HepG2 (cell line): ENCODE data around the gene ANKZF1. TPM values are rescaled to one million over a fixed set of nuclear protein-coding genes. Genes with fewer than 3 reads are reported as not detected.

Source experiments
- CHD4 ChIP-seq: fragments of 200-600 bp; sonication (generic); IDR thresholded peaks from 2 replicates; pipeline ENCODE4 v1.7.0; 2017; ENCODE audit warnings: mild to moderate bottlenecking, low read length, borderline replicate concordance
- DMAP1 ChIP-seq: IDR thresholded peaks from 2 replicates; pipeline ENCODE4 v1.6.1; 2016
- HES4 ChIP-seq: sonication (generic); formaldehyde crosslinking; IDR thresholded peaks from 2 replicates; pipeline ENCODE4 v1.9.0; 2021; ENCODE audit warnings: mild to moderate bottlenecking, missing genetic modification reagents, borderline replicate concordance
- KLF16 ChIP-seq, 2 experiments: sonication (generic) in 1 of 2; formaldehyde crosslinking in 1 of 2; IDR thresholded peaks; 2 replicates each; pipeline versions ENCODE4 v1.6.1 to v1.8.0; 2016 to 2023; ENCODE audit warnings: missing genetic modification reagents in 2 of 2, missing compliant biosample characterization in 1 of 2
- MTA3 ChIP-seq: sonication (generic); formaldehyde crosslinking; IDR thresholded peaks from 2 replicates; pipeline ENCODE4 v1.4.0; 2020; ENCODE audit warnings: missing genetic modification reagents
- NKX3-1 ChIP-seq: sonication (generic); formaldehyde crosslinking; IDR thresholded peaks from 2 replicates; pipeline ENCODE4 v1.5.0; 2020; ENCODE audit warnings: missing genetic modification reagents
- PCBP1 ChIP-seq: fragments of 200-400 bp; formaldehyde crosslinking; IDR thresholded peaks from 2 replicates; pipeline ENCODE4 v1.6.1; 2017; ENCODE audit warnings: mild to moderate bottlenecking, low read depth, low read length, borderline replicate concordance
- REXO4 ChIP-seq: sonication (generic); formaldehyde crosslinking; IDR thresholded peaks from 2 replicates; pipeline ENCODE4 v1.8.0; 2022; ENCODE audit warnings: missing genetic modification reagents, mild to moderate bottlenecking, borderline replicate concordance
- SMAD3 ChIP-seq: sonication (generic); formaldehyde crosslinking; IDR thresholded peaks from 2 replicates; pipeline ENCODE4 v1.4.0; 2020; ENCODE audit warnings: missing genetic modification reagents
- YEATS4 ChIP-seq: sonication (generic); formaldehyde crosslinking; IDR thresholded peaks from 2 replicates; pipeline ENCODE4 v1.4.0; 2020; ENCODE audit warnings: missing genetic modification reagents, borderline replicate concordance
- ZFP1 ChIP-seq: IDR thresholded peaks from 2 replicates; pipeline ENCODE4 v1.6.1; 2016
- ZNF121 ChIP-seq: sonication (generic); formaldehyde crosslinking; IDR thresholded peaks from 2 replicates; pipeline ENCODE4 v1.5.0; 2020; ENCODE audit warnings: mild to moderate bottlenecking, missing genetic modification reagents
- ZNF224 ChIP-seq: sonication (generic); formaldehyde crosslinking; IDR thresholded peaks from 2 replicates; pipeline ENCODE4 v1.5.0; 2020; ENCODE audit warnings: mild to moderate bottlenecking, missing genetic modification reagents
- ZNF274 ChIP-seq: sonication (generic); formaldehyde crosslinking; IDR thresholded peaks from 2 replicates; pipeline ENCODE4 v1.5.1; 2020; ENCODE audit warnings: mild to moderate bottlenecking, missing genetic modification reagents
- ZNF331 ChIP-seq: sonication (generic); formaldehyde crosslinking; IDR thresholded peaks from 2 replicates; pipeline ENCODE4 v1.4.0; 2020; ENCODE audit warnings: missing genetic modification reagents
- ZNF550 ChIP-seq: sonication (generic); formaldehyde crosslinking; IDR thresholded peaks from 2 replicates; pipeline ENCODE4 v1.4.0; 2020; ENCODE audit warnings: mild to moderate bottlenecking, missing genetic modification reagents, borderline replicate concordance
- ZNF737 ChIP-seq: sonication (generic); formaldehyde crosslinking; IDR thresholded peaks from 2 replicates; pipeline ENCODE4 v1.5.0; 2020; ENCODE audit warnings: missing genetic modification reagents, mild to moderate bottlenecking, borderline replicate concordance
- ZNF773 ChIP-seq: sonication (generic); formaldehyde crosslinking; IDR thresholded peaks from 2 replicates; pipeline ENCODE4 v1.4.0; 2020; ENCODE audit warnings: missing genetic modification reagents, borderline replicate concordance
- polyA plus RNA-seq, 8 experiments: library from polyadenylated mRNA; depleted of rRNA in 3 of 8; stranded (reverse) in 7 of 8; unstranded in 1 of 8; fragments of >200 nt; fragmentation: Illumina TruSeq in 4 of 8; extraction: Trizol in 4 of 8; gene quantifications; 2 replicates each; pipeline versions ENCODE4 v1.2.1 to v1.2.3, GENCODE V29; 2011 to 2016; ENCODE audit warnings: low read depth in 4 of 8, missing spikeins in 1 of 8, mixed read lengths in 1 of 8; ENCODE audit not compliant: insufficient read depth in 1 of 8
- total RNA-seq, 5 experiments: library from RNA; depleted of rRNA; stranded (reverse); fragments of >200 nt; fragmentation: Illumina TruSeq; extraction: Trizol; gene quantifications; 2 replicates each; pipeline ENCODE4 v1.2.3, GENCODE V29; 2016; ENCODE audit warnings: low read depth in 1 of 5
- TF ChIP-seq, protein P1 (sequence below): sonication (generic); formaldehyde crosslinking; IDR thresholded peaks from 2 replicates; pipeline ENCODE4 v1.5.1; 2020; ENCODE audit warnings: mild to moderate bottlenecking, missing genetic modification reagents, moderate library complexity
- TF ChIP-seq, protein P2 (sequence below): sonication (generic); formaldehyde crosslinking; IDR thresholded peaks from 2 replicates; pipeline ENCODE4 v1.5.1; 2020; ENCODE audit warnings: missing genetic modification reagents, mild to moderate bottlenecking, borderline replicate concordance
- TF ChIP-seq, protein P3 (sequence below): IDR thresholded peaks from 2 replicates; pipeline ENCODE4 v1.6.1; 2016; ENCODE audit warnings: low read depth, control low read depth
- TF ChIP-seq, protein P4 (sequence below): IDR thresholded peaks from 2 replicates; pipeline ENCODE4 v1.6.1; 2016; ENCODE audit warnings: mild to moderate bottlenecking, missing biosample characterization, missing genetic modification reagents

The ANKZF1 gene
- total and polyA plus RNA-seq, 2 of the 13 experiments (the other 11 are each of a cell fraction or from before 2014, with no cell fraction given), result 25.3 to 128 TPM

DNA sequence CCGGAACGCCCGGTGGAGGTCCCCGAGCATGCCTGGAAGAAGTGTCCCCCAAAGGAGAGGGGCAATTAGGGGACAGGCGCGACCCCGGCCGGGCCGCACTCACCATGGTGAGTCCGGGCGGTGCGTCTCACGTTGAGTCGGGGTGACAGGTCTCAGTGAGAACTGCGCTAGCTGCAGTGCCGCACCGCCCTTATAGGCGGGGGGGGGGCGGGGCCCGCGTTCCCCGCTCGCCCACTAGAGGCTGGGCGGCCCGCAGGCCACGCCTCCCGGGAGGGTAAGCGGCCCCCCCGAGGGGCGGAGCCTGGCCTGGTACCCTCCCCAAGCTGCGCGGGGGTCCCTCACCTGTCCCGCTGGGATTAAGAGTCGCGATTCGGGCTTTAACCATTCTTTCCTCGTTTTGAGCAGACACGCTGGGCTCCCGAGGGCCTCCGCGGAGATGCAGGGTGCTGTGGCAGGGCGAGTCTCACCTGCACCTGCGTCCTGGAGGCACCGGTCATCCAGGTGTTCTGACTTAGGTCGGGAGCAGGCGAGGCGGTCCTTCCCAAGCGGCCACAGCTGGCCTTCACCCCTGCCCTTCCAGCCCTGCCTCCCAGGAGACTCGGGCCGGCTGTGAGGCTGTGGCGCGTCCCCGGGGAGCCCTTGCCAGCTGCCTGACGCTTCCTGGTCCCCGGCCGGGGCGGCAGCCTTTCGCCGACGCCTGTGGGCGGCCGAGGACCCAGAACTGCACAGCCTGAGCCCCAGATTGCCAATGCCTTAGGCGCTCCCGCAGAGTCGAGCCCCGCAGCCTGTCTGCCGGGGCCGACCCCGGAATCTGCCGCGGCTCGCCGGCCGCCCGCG is 24.4 kb downstream of the ANKZF1 start, which contains the start of gene TUBA4A (continued):
- TF ChIP-seq, protein P1, sequence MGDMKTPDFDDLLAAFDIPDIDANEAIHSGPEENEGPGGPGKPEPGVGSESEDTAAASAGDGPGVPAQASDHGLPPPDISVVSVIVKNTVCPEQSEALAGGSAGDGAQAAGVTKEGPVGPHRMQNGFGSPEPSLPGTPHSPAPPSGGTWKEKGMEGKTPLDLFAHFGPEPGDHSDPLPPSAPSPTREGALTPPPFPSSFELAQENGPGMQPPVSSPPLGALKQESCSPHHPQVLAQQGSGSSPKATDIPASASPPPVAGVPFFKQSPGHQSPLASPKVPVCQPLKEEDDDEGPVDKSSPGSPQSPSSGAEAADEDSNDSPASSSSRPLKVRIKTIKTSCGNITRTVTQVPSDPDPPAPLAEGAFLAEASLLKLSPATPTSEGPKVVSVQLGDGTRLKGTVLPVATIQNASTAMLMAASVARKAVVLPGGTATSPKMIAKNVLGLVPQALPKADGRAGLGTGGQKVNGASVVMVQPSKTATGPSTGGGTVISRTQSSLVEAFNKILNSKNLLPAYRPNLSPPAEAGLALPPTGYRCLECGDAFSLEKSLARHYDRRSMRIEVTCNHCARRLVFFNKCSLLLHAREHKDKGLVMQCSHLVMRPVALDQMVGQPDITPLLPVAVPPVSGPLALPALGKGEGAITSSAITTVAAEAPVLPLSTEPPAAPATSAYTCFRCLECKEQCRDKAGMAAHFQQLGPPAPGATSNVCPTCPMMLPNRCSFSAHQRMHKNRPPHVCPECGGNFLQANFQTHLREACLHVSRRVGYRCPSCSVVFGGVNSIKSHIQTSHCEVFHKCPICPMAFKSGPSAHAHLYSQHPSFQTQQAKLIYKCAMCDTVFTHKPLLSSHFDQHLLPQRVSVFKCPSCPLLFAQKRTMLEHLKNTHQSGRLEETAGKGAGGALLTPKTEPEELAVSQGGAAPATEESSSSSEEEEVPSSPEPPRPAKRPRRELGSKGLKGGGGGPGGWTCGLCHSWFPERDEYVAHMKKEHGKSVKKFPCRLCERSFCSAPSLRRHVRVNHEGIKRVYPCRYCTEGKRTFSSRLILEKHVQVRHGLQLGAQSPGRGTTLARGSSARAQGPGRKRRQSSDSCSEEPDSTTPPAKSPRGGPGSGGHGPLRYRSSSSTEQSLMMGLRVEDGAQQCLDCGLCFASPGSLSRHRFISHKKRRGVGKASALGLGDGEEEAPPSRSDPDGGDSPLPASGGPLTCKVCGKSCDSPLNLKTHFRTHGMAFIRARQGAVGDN (CRISPR knock-in tag), result peak; percentile 77
- TF ChIP-seq REXO4 (no peak), ZNF331 (CRISPR knock-in tag) (peak; percentile 51; the same call in 1 of the 2 replicates), HES4 (CRISPR knock-in tag) (peak; percentile 31; the same call in 1 of the 2 replicates), MTA3 (CRISPR knock-in tag) (no peak), PCBP1 (0 out of 2 replicates have a peak, but pooled peaks have one; percentile 29), ZNF550 (no peak), ZFP1 (CRISPR knock-in tag) (no peak), CHD4 (no peak), NKX3-1 (CRISPR knock-in tag) (0 out of 2 replicates have a peak, but pooled peaks have one; percentile 21), SMAD3 (CRISPR knock-in tag) (peak; percentile 38; the same call in 1 of the 2 replicates), YEATS4 (CRISPR knock-in tag) (peak; percentile 60), ZNF737 (no peak), ZNF773 (CRISPR knock-in tag) (0 out of 2 replicates have a peak, but pooled peaks have one; percentile 60), ZNF224 (CRISPR knock-in tag) (peak; percentile 87; the same call in 1 of the 2 replicates), ZNF121 (CRISPR knock-in tag) (peak; percentile 38; the same call in 1 of the 2 replicates), KLF16 (CRISPR knock-in tag; IDR thresholded peaks at IDR 0.05) (peak in 1 of 2 experiments; percentile 38; a peak in 1 of 4 replicates), ZNF274 (CRISPR knock-in tag) (peak; percentile 29; the same call in 1 of the 2 replicates), DMAP1 (CRISPR knock-in tag) (0 out of 2 replicates have a peak, but pooled peaks have one; percentile 42)
- TF ChIP-seq, protein P2, sequence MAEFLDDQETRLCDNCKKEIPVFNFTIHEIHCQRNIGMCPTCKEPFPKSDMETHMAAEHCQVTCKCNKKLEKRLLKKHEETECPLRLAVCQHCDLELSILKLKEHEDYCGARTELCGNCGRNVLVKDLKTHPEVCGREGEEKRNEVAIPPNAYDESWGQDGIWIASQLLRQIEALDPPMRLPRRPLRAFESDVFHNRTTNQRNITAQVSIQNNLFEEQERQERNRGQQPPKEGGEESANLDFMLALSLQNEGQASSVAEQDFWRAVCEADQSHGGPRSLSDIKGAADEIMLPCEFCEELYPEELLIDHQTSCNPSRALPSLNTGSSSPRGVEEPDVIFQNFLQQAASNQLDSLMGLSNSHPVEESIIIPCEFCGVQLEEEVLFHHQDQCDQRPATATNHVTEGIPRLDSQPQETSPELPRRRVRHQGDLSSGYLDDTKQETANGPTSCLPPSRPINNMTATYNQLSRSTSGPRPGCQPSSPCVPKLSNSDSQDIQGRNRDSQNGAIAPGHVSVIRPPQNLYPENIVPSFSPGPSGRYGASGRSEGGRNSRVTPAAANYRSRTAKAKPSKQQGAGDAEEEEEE (CRISPR knock-in tag), result no peak
- TF ChIP-seq, protein P3, sequence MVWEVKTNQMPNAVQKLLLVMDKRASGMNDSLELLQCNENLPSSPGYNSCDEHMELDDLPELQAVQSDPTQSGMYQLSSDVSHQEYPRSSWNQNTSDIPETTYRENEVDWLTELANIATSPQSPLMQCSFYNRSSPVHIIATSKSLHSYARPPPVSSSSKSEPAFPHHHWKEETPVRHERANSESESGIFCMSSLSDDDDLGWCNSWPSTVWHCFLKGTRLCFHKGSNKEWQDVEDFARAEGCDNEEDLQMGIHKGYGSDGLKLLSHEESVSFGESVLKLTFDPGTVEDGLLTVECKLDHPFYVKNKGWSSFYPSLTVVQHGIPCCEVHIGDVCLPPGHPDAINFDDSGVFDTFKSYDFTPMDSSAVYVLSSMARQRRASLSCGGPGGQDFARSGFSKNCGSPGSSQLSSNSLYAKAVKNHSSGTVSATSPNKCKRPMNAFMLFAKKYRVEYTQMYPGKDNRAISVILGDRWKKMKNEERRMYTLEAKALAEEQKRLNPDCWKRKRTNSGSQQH (CRISPR knock-in tag), result peak; percentile 51; the same call in 1 of the 2 replicates
- TF ChIP-seq, protein P4, sequence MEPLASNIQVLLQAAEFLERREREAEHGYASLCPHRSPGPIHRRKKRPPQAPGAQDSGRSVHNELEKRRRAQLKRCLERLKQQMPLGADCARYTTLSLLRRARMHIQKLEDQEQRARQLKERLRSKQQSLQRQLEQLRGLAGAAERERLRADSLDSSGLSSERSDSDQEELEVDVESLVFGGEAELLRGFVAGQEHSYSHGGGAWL (CRISPR knock-in tag), result peak; percentile 48
